Hepatocyte (in vitro differentiated cells): ENCODE results near the gene METRN. TPM values are rescaled to one million over a fixed set of nuclear protein-coding genes. Genes with fewer than 3 reads are reported as not detected.
A peak's percentile ranks its signal among the peaks of the same experiment; 100 is the strongest.

Source experiments
- DNase-seq: peaks from one replicate; pipeline ENCODE4 v3.0.0-alpha.2; 2016; ENCODE audit warnings: low spot score
- H2AFZ ChIP-seq: fragments of 200-600 bp; sonication (generic); 2 replicates; pipeline ENCODE4 v1.6.0; 2016; ENCODE audit warnings: antibody characterized with exemption, mild to moderate bottlenecking
- H3K27ac ChIP-seq: fragments of 200-600 bp; sonication (generic); 2 replicates; pipeline ENCODE4 v1.5.1; 2016; ENCODE audit warnings: mild to moderate bottlenecking
- H3K27me3 ChIP-seq: fragments of 200-600 bp; sonication (generic); 2 replicates; pipeline ENCODE4 v1.6.1; 2016
- H3K36me3 ChIP-seq: fragments of 200-600 bp; sonication (generic); replicated peaks from 2 replicates; pipeline ENCODE4 v1.5.1; 2016; ENCODE audit warnings: low read depth; ENCODE audit not compliant: insufficient read depth
- H3K4me1 ChIP-seq: fragments of 200-600 bp; sonication (generic); 2 replicates; pipeline ENCODE4 v1.5.1; 2016; ENCODE audit warnings: mild to moderate bottlenecking, moderate library complexity; ENCODE audit not compliant: insufficient read depth
- H3K4me2 ChIP-seq: fragments of 200-600 bp; sonication (generic); 2 replicates; pipeline ENCODE4 v1.6.0; 2016
- H3K4me3 ChIP-seq: fragments of 200-600 bp; sonication (generic); 2 replicates; pipeline ENCODE4 v1.5.1; 2016; ENCODE audit warnings: mild to moderate bottlenecking
- H3K79me2 ChIP-seq: fragments of 200-600 bp; sonication (generic); 2 replicates; pipeline ENCODE4 v1.6.0; 2017; ENCODE audit warnings: mild to moderate bottlenecking
- H3K9me2 ChIP-seq: fragments of 200-600 bp; sonication (generic); replicated peaks from 2 replicates; pipeline ENCODE4 v1.6.0; 2017; ENCODE audit warnings: mild to moderate bottlenecking; ENCODE audit not compliant: insufficient read depth
- H3K9me3 ChIP-seq: fragments of 200-600 bp; sonication (generic); 2 replicates; pipeline ENCODE4 v1.5.1; 2016; ENCODE audit warnings: low read depth, mild to moderate bottlenecking
- H4K20me1 ChIP-seq: fragments of 200-600 bp; sonication (generic); 2 replicates; pipeline ENCODE4 v1.6.0; 2016; ENCODE audit warnings: mild to moderate bottlenecking; ENCODE audit not compliant: insufficient read depth, poor library complexity, severe bottlenecking
- EZH2 ChIP-seq: fragments of 200-600 bp; sonication (generic); IDR thresholded peaks from 2 replicates; pipeline ENCODE4 v1.6.1; 2016; ENCODE audit warnings: antibody characterized with exemption, mild to moderate bottlenecking, borderline replicate concordance
- EZH2phosphoT487 ChIP-seq: fragments of 200-600 bp; sonication (generic); IDR thresholded peaks from one replicate; pipeline ENCODE4 v1.6.1; 2018; ENCODE audit warnings: antibody characterized with exemption, mild to moderate bottlenecking, low read depth, moderate library complexity; ENCODE audit not compliant: unreplicated experiment, severe bottlenecking
- WGBS: methylation state at CpG from one replicate; pipeline ENCODE4 v1.1.6; 2016; ENCODE audit warnings: low lambda C conversion rate; ENCODE audit errors: missing lambda C conversion rate; 5-methylcytosine and 5-hydroxymethylcytosine counted together
- polyA plus RNA-seq: library from polyadenylated mRNA; unstranded; fragments of >200 nt; fragmentation: Nextera tagmentation; extraction: Ambion mirVana; gene quantifications from 2 replicates; pipeline ENCODE4 v1.2.1, GENCODE V29; 2016
- total RNA-seq: library from RNA; depleted of rRNA; stranded (reverse); fragments of >200 nt; gene quantifications from 2 replicates; pipeline ENCODE4 v1.2.3, GENCODE V29; 2014
- TF ChIP-seq, protein P1 (sequence below): fragments of 200-600 bp; sonication (generic); IDR thresholded peaks from 2 replicates; pipeline ENCODE4 v1.5.1; 2016; ENCODE audit warnings: antibody characterized with exemption, mild to moderate bottlenecking; ENCODE audit not compliant: poor library complexity

The METRN gene
- total and polyA plus RNA-seq, 2 experiments from 2014 or later = 22.7 to 68.1 TPM

DNA sequence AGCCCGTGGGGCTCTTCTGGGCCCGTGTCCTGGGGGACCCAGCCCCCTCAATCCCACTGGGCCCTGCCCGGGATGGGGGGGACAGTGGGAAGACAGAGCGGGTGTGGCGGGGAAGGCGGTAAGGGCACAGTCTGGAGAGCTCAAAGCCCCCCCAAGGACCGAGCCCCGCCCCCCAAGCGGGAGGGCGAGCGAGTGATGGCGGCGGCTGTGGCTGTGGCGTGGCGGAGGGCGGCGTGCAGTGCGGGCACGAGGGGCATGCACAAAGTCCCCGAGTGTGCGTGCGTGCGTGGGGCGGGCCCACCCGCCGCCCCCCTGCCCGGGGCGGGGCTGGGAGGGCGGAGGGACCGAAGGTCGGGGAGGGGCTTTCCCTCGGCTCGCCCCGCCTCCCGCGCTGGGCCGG lies 21.2 kb upstream of the METRN start:
- Histone ChIP-seq H2AFZ (no peak overlapping the region), H4K20me1 (no peaks in the 10 kb centered on the region), H3K27ac (no peak overlapping the region), H3K4me1 (peaks cover 12% of the 10 kb centered on the region), H3K4me3 (no peak overlapping the region), H3K36me3 (no peaks in the 10 kb centered on the region), H3K27me3 (peaks cover 54% of the 10 kb centered on the region), H3K4me2 (peak overlapping the region; percentile 67), H3K9me3 (no peaks in the 10 kb centered on the region), H3K79me2 (peaks cover 13% of the 10 kb centered on the region), H3K9me2 (no peaks in the 10 kb centered on the region)
- no peak for DNase-seq
- no peak for TF ChIP-seq EZH2
- peak; percentile 37 for TF ChIP-seq EZH2phosphoT487
- WGBS = 18% methylated on average over 2 of the region's 37 CpGs

DNA sequence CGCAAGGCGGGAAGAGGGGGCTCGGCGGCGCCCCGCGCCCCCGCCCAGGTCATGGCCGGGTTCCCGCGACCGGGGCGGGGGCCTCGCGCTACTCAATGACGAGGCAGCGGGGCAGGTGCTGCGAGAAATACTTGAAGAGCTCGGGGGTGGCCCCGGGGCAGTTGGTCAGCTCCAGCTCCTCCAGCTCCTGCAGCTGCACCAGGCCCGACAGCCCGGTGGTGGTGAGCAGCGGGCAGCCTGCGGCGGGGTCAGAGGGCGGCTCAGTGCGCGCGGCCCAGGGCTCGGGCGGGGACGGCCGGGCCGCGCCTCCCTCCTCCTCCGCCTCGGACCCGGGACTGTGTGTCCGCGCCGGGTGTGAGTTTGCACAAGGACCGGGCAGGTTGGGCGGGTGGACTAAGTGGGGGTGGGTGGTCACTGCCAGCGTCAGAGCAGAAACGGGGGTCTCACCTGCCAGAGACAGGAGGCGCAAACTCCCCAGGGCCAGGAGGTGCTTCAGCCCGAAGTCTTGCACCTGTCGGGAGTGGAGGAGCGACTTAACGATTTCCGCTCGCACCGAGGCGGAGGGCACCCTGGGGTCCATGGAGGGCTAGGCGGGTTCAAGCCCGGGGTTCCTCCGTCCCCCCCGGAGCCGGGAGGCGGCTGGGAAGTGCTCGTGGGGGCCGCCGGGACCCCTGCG lies 20.6 kb upstream of the METRN start:
- Histone ChIP-seq H3K9me3 (no peaks in the 10 kb centered on the region), H3K9me2 (no peaks in the 10 kb centered on the region), H3K79me2 (peaks cover 8% of the 10 kb centered on the region), H3K4me3 (no peak overlapping the region), H2AFZ (no peak overlapping the region), H3K4me1 (peaks cover 9% of the 10 kb centered on the region), H3K27ac (no peak overlapping the region), H3K27me3 (peaks cover 60% of the 10 kb centered on the region), H4K20me1 (no peaks in the 10 kb centered on the region), H3K4me2 (peak overlapping the region; percentile 67), H3K36me3 (no peaks in the 10 kb centered on the region)
- DNase-seq = no peak
- TF ChIP-seq EZH2 (peak; percentile 76), EZH2phosphoT487 (no peak)
- TF ChIP-seq, protein P1, sequence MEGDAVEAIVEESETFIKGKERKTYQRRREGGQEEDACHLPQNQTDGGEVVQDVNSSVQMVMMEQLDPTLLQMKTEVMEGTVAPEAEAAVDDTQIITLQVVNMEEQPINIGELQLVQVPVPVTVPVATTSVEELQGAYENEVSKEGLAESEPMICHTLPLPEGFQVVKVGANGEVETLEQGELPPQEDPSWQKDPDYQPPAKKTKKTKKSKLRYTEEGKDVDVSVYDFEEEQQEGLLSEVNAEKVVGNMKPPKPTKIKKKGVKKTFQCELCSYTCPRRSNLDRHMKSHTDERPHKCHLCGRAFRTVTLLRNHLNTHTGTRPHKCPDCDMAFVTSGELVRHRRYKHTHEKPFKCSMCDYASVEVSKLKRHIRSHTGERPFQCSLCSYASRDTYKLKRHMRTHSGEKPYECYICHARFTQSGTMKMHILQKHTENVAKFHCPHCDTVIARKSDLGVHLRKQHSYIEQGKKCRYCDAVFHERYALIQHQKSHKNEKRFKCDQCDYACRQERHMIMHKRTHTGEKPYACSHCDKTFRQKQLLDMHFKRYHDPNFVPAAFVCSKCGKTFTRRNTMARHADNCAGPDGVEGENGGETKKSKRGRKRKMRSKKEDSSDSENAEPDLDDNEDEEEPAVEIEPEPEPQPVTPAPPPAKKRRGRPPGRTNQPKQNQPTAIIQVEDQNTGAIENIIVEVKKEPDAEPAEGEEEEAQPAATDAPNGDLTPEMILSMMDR = no peak
- WGBS = 7% methylated on average over 33 of the region's 64 CpGs

DNA sequence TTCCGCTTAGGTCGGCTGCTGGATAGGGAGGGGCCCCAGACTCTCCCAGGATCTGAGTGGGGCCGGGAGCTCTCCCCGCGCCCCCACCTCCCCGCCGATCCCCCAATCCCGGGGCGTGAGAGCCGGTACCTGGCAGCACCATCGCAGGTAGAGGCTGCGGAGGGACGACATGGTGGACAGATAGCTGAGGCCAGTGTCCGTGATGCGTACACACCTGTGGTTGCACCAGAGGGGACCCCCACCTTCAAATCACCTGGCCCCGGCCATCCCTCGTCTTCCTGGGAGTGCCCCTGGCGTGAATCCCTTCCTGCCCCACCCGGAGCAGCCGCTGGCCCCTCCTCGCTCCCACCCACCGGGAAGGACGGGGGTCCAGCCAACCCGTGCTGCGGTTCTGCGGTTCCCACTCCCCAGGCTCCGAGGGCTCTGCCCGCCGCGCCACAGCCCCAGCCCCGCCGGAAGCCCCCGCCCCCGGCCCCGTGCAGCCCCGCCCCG lies 20.0 kb upstream of the METRN start:
- WGBS = 3% methylated on average over 15 of the region's 37 CpGs

More for the DNA sequence above, 20.0 kb upstream of the METRN start:
- Histone ChIP-seq H3K79me2 (peaks cover 2% of the 10 kb centered on the region), H3K9me2 (no peaks in the 10 kb centered on the region), H4K20me1 (no peaks in the 10 kb centered on the region), H3K27ac (no peak overlapping the region), H3K4me1 (peaks cover 4% of the 10 kb centered on the region), H3K4me2 (peak overlapping the region; percentile 67), H3K27me3 (peaks cover 66% of the 10 kb centered on the region), H2AFZ (no peak overlapping the region), H3K4me3 (no peak overlapping the region), H3K9me3 (no peaks in the 10 kb centered on the region), H3K36me3 (no peaks in the 10 kb centered on the region)
- TF ChIP-seq EZH2phosphoT487 = no peak
- TF ChIP-seq EZH2 = peak; percentile 25
- TF ChIP-seq, protein P1 = no peak
- DNase-seq = no peak
